H9 (cell line): ENCODE results near the gene AIF1L. TPM values are rescaled to one million over a fixed set of nuclear protein-coding genes. Genes with fewer than 3 reads are reported as not detected.

Experiments used
- DNase-seq: peaks from one replicate; pipeline ENCODE4 v3.0.0-alpha.2; 2017
- H2AFZ ChIP-seq: one replicate; pipeline ENCODE4 v1.6.1; 2013; ENCODE audit warnings: mild to moderate bottlenecking, low read length, control low read depth, moderate library complexity
- H2AK5ac ChIP-seq: 2 replicates; pipeline ENCODE4 v1.6.1; 2013; ENCODE audit warnings: low read length, control low read depth, mixed read lengths; ENCODE audit not compliant: insufficient read length
- H2BK120ac ChIP-seq: one replicate; pipeline ENCODE4 v1.6.1; 2013; ENCODE audit warnings: low read depth, mild to moderate bottlenecking, low read length, control low read depth, inconsistent platforms; ENCODE audit not compliant: poor library complexity, severe bottlenecking
- H2BK12ac ChIP-seq: 2 replicates; pipeline ENCODE4 v1.6.1; 2013; ENCODE audit warnings: low read length, control low read depth, mixed read lengths, low read depth; ENCODE audit not compliant: insufficient read length
- H2BK15ac ChIP-seq: 2 replicates; pipeline ENCODE4 v1.6.1; 2013; ENCODE audit warnings: low read depth, low read length, control low read depth
- H2BK20ac ChIP-seq: one replicate; pipeline ENCODE4 v1.6.1; 2013; ENCODE audit warnings: low read depth, mild to moderate bottlenecking, low read length, control low read depth, inconsistent platforms; ENCODE audit not compliant: poor library complexity, severe bottlenecking
- H2BK5ac ChIP-seq: 2 replicates; pipeline ENCODE4 v1.6.1; 2013; ENCODE audit warnings: low read length, control low read depth, mixed read lengths; ENCODE audit not compliant: insufficient read length
- H3K14ac ChIP-seq: 2 replicates; pipeline ENCODE4 v1.6.1; 2013; ENCODE audit warnings: low read length, control low read depth; ENCODE audit not compliant: insufficient read depth
- H3K18ac ChIP-seq: 2 replicates; pipeline ENCODE4 v1.6.1; 2013; ENCODE audit warnings: low read depth, mild to moderate bottlenecking, mixed read lengths, low read length, control low read depth; ENCODE audit not compliant: insufficient read length
- H3K23ac ChIP-seq: 2 replicates; pipeline ENCODE4 v1.6.1; 2013; ENCODE audit warnings: low read length, control low read depth, mixed read lengths, low read depth; ENCODE audit not compliant: insufficient read length
- H3K23me2 ChIP-seq: 2 replicates; pipeline ENCODE4 v1.6.1; 2013; ENCODE audit warnings: low read depth, mild to moderate bottlenecking, mixed read lengths, low read length, control low read depth; ENCODE audit not compliant: insufficient read length, poor library complexity, severe bottlenecking
- H3K27ac ChIP-seq: 2 replicates; pipeline ENCODE4 v1.5.1; 2013; ENCODE audit warnings: low read length, control low read depth, mixed read lengths, low read depth; ENCODE audit not compliant: insufficient read length
- H3K27me3 ChIP-seq: 2 replicates; pipeline ENCODE4 v1.6.1; 2013; ENCODE audit warnings: low read length, control low read depth, inconsistent platforms; ENCODE audit not compliant: insufficient read depth
- H3K4ac ChIP-seq: 2 replicates; pipeline ENCODE4 v1.6.1; 2013; ENCODE audit warnings: low read depth, mild to moderate bottlenecking, control low read depth, inconsistent platforms, low read length, moderate library complexity
- H3K4me1 ChIP-seq: 2 replicates; pipeline ENCODE4 v1.6.1; 2013; ENCODE audit warnings: low read length, control low read depth, inconsistent platforms; ENCODE audit not compliant: insufficient read depth
- H3K4me2 ChIP-seq: 2 replicates; pipeline ENCODE4 v1.6.1; 2013; ENCODE audit warnings: low read length, control low read depth, mixed read lengths; ENCODE audit not compliant: insufficient read length, insufficient read depth
- H3K56ac ChIP-seq: 2 replicates; pipeline ENCODE4 v1.6.1; 2013; ENCODE audit warnings: low read depth, mild to moderate bottlenecking, mixed read lengths, low read length, control low read depth; ENCODE audit not compliant: insufficient read length
- H3K79me1 ChIP-seq: 2 replicates; pipeline ENCODE4 v1.6.1; 2013; ENCODE audit warnings: low read depth, mild to moderate bottlenecking, moderate library complexity, low read length, control low read depth, inconsistent platforms; ENCODE audit not compliant: insufficient read depth, poor library complexity, severe bottlenecking
- H3K79me2 ChIP-seq: 2 replicates; pipeline ENCODE4 v1.6.1; 2013; ENCODE audit warnings: low read length, control low read depth, inconsistent platforms; ENCODE audit not compliant: insufficient read depth
- H3K9ac ChIP-seq: 2 replicates; pipeline ENCODE4 v1.6.1; 2013; ENCODE audit warnings: low read length, control low read depth, mixed read lengths; ENCODE audit not compliant: insufficient read length; ENCODE audit errors: extremely low read depth
- H3K9me3 ChIP-seq: one replicate; pipeline ENCODE4 v1.6.1; 2013; ENCODE audit warnings: low read depth, low read length, inconsistent platforms; ENCODE audit not compliant: control insufficient read depth
- H3T11ph ChIP-seq: one replicate; pipeline ENCODE4 v1.6.1; 2013; ENCODE audit warnings: mild to moderate bottlenecking, low read length, control low read depth, inconsistent platforms
- H4K20me1 ChIP-seq: one replicate; pipeline ENCODE4 v1.6.1; 2013; ENCODE audit not compliant: control insufficient read depth, insufficient read length, insufficient read depth
- H4K5ac ChIP-seq: 2 replicates; pipeline ENCODE4 v1.6.1; 2013; ENCODE audit warnings: low read depth, mild to moderate bottlenecking, mixed read lengths, low read length, control low read depth; ENCODE audit not compliant: insufficient read length
- H4K8ac ChIP-seq: replicated peaks from 2 replicates; pipeline ENCODE4 v1.6.1; 2013; ENCODE audit warnings: low read length, control low read depth, mixed read lengths, low read depth; ENCODE audit not compliant: insufficient read length
- H4K91ac ChIP-seq: 2 replicates; pipeline ENCODE4 v1.6.1; 2013; ENCODE audit warnings: low read depth, mild to moderate bottlenecking, moderate library complexity, mixed read lengths, low read length, control low read depth; ENCODE audit not compliant: insufficient read length
- H3K27ac Mint-ChIP-seq, 3 experiments: 2 replicates in 2 of 3; 3 replicates in 1 of 3; pipeline ENCODE4 v1.8.0; 2020 to 2021; ENCODE audit warnings: mixed read lengths in 3 of 3, mild to moderate bottlenecking in 1 of 3, moderate library complexity in 1 of 3
- H3K27me3 Mint-ChIP-seq: 2 replicates; pipeline ENCODE4 v1.8.0; 2021; ENCODE audit warnings: low read depth, mild to moderate bottlenecking, moderate library complexity, mixed read lengths
- H3K36me3 Mint-ChIP-seq, 3 experiments: 2 replicates in 2 of 3; 3 replicates in 1 of 3; pipeline ENCODE4 v1.8.0; 2020 to 2021; ENCODE audit warnings: low read depth in 3 of 3, mixed read lengths in 3 of 3; ENCODE audit not compliant: insufficient read depth in 1 of 3
- H3K4me1 Mint-ChIP-seq, 2 experiments: 2 replicates each; pipeline ENCODE4 v1.8.0; 2020; ENCODE audit warnings: mixed read lengths in 2 of 2
- H3K4me3 Mint-ChIP-seq, 2 experiments: 2 replicates in 1 of 2; 3 replicates in 1 of 2; pipeline ENCODE4 v1.8.0; 2020 to 2021; ENCODE audit warnings: mild to moderate bottlenecking in 2 of 2, mixed read lengths in 2 of 2, moderate library complexity in 1 of 2
- H3K9me3 Mint-ChIP-seq, 2 experiments: 2 replicates in 1 of 2; 3 replicates in 1 of 2; pipeline ENCODE4 v1.8.0; 2020; ENCODE audit warnings: mild to moderate bottlenecking in 2 of 2, mixed read lengths in 2 of 2, moderate library complexity in 1 of 2
- WGBS: extraction: QIAGEN DNeasy Blood & Tissue Kit; methylation state at CpG from one replicate; pipeline ENCODE4 v1.1.7; 2013; ENCODE audit warnings: missing lambda C conversion rate, low lambda C conversion rate, mixed read lengths; ENCODE audit not compliant: insufficient read length; ENCODE audit errors: extremely low coverage; 5-methylcytosine and 5-hydroxymethylcytosine counted together
- total RNA-seq: library from RNA; stranded (reverse); gene quantifications from 2 replicates; pipeline ENCODE4 v1.2.1, GENCODE V29; 2021
- TF ChIP-seq, protein P1 (sequence below): fragments of 200-600 bp; sonication (generic); conservative IDR thresholded peaks from 3 replicates; pipeline ENCODE4 v1.8.0; 2021; ENCODE audit warnings: antibody characterized with exemption, mild to moderate bottlenecking

AIF1L gene
- total RNA-seq, 1 experiment from 2014 or later = 122 TPM

DNA sequence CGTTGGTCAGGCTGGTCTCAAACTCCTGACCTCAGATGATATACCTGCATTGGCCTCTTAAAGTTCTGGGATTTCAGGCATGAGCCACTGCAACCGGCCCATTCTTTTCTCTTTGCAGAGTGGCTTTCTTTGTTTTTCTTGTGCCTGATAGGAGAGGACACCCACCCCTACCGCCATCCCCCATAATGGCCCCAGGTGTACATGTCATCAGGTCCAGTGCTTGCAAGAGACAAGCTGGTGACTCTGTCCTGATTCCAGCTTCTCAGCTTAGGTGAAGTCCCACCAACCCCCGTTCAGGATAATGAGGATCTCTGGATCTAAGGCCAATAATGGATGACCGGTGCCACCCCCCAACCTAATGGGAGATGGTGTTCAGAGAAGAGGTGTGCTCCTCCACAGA is 2.3 kb upstream of the AIF1L start:
- no CpG with 5 or more reads among the region's 5 CpGs for WGBS
- no peak overlapping the region for H3K9ac ChIP-seq
- peaks cover 6% of the 10 kb centered on the region; the same call in 1 of the 2 replicates for H3K4me1 ChIP-seq
- no peak overlapping the region for H4K8ac ChIP-seq
- no peak overlapping the region for H3T11ph ChIP-seq
- no peak overlapping the region for H3K4me3 Mint-ChIP-seq
- H2BK15ac ChIP-seq = no peak overlapping the region
- no peaks in the 10 kb centered on the region for H4K20me1 ChIP-seq
- H2AFZ ChIP-seq = no peak overlapping the region
- no peak overlapping the region for H2AK5ac ChIP-seq
- H3K27me3 Mint-ChIP-seq = peaks cover 23% of the 10 kb centered on the region
- H3K4ac ChIP-seq = no peak overlapping the region
- DNase-seq = no peak
- no peak overlapping the region for H2BK12ac ChIP-seq
- H3K79me2 ChIP-seq = no peaks in the 10 kb centered on the region; the same call in 1 of the 2 replicates
- H3K27me3 ChIP-seq = no peaks in the 10 kb centered on the region
- no peak overlapping the region for H3K18ac ChIP-seq
- H3K4me2 ChIP-seq = no peak overlapping the region
- H3K23me2 ChIP-seq = peaks cover 3% of the 10 kb centered on the region
- H2BK5ac ChIP-seq = no peak overlapping the region
- H4K91ac ChIP-seq = no peak overlapping the region
- no peaks in the 10 kb centered on the region for H3K9me3 ChIP-seq
- H3K23ac ChIP-seq = no peak overlapping the region
- TF ChIP-seq, protein P1, sequence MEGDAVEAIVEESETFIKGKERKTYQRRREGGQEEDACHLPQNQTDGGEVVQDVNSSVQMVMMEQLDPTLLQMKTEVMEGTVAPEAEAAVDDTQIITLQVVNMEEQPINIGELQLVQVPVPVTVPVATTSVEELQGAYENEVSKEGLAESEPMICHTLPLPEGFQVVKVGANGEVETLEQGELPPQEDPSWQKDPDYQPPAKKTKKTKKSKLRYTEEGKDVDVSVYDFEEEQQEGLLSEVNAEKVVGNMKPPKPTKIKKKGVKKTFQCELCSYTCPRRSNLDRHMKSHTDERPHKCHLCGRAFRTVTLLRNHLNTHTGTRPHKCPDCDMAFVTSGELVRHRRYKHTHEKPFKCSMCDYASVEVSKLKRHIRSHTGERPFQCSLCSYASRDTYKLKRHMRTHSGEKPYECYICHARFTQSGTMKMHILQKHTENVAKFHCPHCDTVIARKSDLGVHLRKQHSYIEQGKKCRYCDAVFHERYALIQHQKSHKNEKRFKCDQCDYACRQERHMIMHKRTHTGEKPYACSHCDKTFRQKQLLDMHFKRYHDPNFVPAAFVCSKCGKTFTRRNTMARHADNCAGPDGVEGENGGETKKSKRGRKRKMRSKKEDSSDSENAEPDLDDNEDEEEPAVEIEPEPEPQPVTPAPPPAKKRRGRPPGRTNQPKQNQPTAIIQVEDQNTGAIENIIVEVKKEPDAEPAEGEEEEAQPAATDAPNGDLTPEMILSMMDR = no peak
- H3K14ac ChIP-seq = no peak overlapping the region
- H3K27ac ChIP-seq = no peak overlapping the region
- H3K56ac ChIP-seq = no peak overlapping the region
- no peak overlapping the region for H4K5ac ChIP-seq
- H3K27ac Mint-ChIP-seq = no peak overlapping the region
- no peak overlapping the region for H2BK20ac ChIP-seq
- H3K9me3 Mint-ChIP-seq = no peaks in the 10 kb centered on the region; a peak in 1 of 5 replicates
- H3K4me1 Mint-ChIP-seq = peaks cover 30 to 33% of the 10 kb centered on the region in 2 experiments
- peaks cover 5 to 14% (median 11%) of the 10 kb centered on the region in 3 experiments; a peak in 6 of 7 replicates for H3K36me3 Mint-ChIP-seq
- H3K79me1 ChIP-seq = no peaks in the 10 kb centered on the region
- H2BK120ac ChIP-seq = no peak overlapping the region
